Measurements from ENCODE around the gene ZBTB46. TPM values are rescaled to one million over a fixed set of nuclear protein-coding genes. Genes with fewer than 3 reads are reported as not detected.

Gene ZBTB46
- total and polyA plus RNA-seq, 9 donors = 4.1 to 55.1 (median 34.7) TPM

DNA sequence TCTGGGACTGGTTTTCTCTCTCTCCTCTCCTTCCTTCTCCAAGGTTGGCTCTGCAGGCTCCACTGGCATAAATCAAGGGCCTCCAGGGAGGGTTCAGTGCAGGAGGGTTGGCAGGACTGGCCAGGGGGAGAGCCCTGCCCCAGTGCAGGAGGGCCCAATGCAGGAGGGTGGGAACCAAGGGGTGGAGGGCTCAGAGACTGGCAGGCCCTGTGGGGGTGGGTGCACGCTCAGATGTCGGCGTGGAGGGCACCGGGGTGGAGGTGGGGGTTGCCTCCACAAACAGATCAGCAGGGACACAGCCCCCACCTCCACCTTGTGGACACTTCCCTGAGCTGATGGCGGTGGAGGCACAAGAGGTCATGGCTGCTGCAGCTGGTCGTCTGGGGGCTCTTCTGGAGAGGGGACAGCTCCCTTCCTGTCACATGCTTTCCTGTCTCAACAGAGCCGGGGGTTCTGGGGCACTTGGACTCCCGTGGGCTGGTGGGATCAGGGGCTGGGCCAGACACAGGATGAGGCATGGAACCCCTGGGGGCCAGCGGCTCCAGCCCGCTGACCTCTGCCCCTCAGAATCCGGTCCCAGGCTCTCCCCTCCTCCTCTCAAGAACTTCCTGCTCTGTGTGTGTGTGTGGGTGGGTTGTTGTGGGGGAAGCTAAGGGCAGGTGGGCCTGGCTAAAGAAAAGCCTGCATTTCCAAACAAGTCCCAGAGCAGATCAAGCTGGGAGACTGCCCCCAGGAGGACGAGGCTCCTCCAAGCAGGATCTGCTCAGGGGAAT is 27.5 kb upstream of the ZBTB46 start:
- DNase-seq = peak; percentile 63 to 75 (median 70)
- peak overlapping the region in 1 of 2 donors; percentile 71 for H3K27ac ChIP-seq
- WGBS, 3 donors = 4 to 5% (median 5%) methylated on average over 12 of the region's 12 CpGs
- no peaks in the 10 kb centered on the region for H3K27me3 ChIP-seq
- TF ChIP-seq, protein P1, sequence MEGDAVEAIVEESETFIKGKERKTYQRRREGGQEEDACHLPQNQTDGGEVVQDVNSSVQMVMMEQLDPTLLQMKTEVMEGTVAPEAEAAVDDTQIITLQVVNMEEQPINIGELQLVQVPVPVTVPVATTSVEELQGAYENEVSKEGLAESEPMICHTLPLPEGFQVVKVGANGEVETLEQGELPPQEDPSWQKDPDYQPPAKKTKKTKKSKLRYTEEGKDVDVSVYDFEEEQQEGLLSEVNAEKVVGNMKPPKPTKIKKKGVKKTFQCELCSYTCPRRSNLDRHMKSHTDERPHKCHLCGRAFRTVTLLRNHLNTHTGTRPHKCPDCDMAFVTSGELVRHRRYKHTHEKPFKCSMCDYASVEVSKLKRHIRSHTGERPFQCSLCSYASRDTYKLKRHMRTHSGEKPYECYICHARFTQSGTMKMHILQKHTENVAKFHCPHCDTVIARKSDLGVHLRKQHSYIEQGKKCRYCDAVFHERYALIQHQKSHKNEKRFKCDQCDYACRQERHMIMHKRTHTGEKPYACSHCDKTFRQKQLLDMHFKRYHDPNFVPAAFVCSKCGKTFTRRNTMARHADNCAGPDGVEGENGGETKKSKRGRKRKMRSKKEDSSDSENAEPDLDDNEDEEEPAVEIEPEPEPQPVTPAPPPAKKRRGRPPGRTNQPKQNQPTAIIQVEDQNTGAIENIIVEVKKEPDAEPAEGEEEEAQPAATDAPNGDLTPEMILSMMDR (IDR thresholded peaks at IDR 0.05) = peak; percentile 12 to 44 (median 35)
- TF ChIP-seq EP300 (IDR thresholded peaks at IDR 0.05) (no peak), POLR2A (IDR thresholded peaks at IDR 0.05) (no peak)
- H3K9me3 ChIP-seq = no peaks in the 10 kb centered on the region
- no peak overlapping the region for H3K4me3 ChIP-seq
- H3K36me3 ChIP-seq = no peaks in the 10 kb centered on the region
- intact Hi-C loops (cut with DNase I) = loop anchor here in 2 of 4 donors (5.0 kb wide), 2 partner anchors 76 to 81 kb away; no protein-coding TSS in a partner anchor
- H3K4me1 ChIP-seq (ENCODE audit: insufficient read depth) = peaks cover 47% of the 10 kb centered on the region

DNA sequence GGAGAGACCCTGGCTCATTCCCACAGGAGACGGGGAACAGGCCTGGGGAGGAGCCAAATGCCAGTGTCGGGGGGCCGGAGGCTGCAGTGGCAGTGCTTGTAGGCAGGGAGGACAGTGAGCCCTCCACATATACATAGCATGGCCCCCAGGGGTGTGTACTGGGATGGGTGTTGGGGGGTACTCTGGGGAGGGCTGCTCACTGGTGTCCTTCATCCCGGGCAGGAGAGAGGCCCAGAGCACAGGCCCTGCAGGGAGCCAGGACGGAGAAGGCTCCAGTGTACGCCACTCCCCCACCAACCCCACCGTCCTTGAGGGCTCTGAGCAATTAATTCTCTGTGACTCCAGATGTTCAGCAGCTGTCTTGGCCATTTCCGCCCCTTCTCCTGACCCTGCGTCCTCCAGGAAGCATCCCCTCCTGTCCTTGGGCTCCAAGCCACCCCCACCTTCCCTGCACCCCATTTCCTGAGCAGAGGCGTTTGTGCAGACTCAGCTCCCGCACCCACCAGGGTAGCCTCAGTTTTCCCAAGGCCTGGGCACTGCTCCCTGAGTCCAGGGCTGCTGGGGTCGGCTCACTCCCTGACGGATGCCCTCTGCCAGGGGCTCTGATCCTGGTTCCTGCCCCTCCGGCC is 26.8 kb upstream of the ZBTB46 start:
- DNase-seq = peak; percentile 72 to 85 (median 83)
- no peak overlapping the region for H3K4me3 ChIP-seq
- peaks cover 47% of the 10 kb centered on the region for H3K4me1 ChIP-seq (ENCODE audit: insufficient read depth)
- TF ChIP-seq EP300 (IDR thresholded peaks at IDR 0.05) = no peak
- TF ChIP-seq, protein P1 (IDR thresholded peaks at IDR 0.05) = no peak
- TF ChIP-seq POLR2A (IDR thresholded peaks at IDR 0.05) = no peak
- intact Hi-C loops (cut with DNase I) = loop anchor here in 3 of 4 donors (2.0 to 5.0 kb wide), 3 partner anchors 29 to 81 kb away; no protein-coding TSS in a partner anchor
- no peaks in the 10 kb centered on the region for H3K27me3 ChIP-seq
- H3K36me3 ChIP-seq = no peaks in the 10 kb centered on the region
- peak overlapping the region in 1 of 2 donors; percentile 71 for H3K27ac ChIP-seq
- WGBS, 3 donors = 2 to 5% (median 3%) methylated on average over 14 of the region's 14 CpGs
- H3K9me3 ChIP-seq = no peaks in the 10 kb centered on the region

- no peak overlapping the region for H3K4me3 ChIP-seq
- H3K27me3 ChIP-seq = no peaks in the 10 kb centered on the region
- 50 to 74% (median 61%) methylated on average over 22 of the region's 22 CpGs for WGBS, 3 donors
- TF ChIP-seq EP300 (IDR thresholded peaks at IDR 0.05) = no peak
- TF ChIP-seq, protein P1 (IDR thresholded peaks at IDR 0.05) = no peak
- TF ChIP-seq POLR2A (IDR thresholded peaks at IDR 0.05) = no peak
- H3K27ac ChIP-seq = peak overlapping the region; percentile 78 to 81
- intact Hi-C loops (cut with DNase I) = loop anchor here in 3 of 4 donors (2.0 to 5.0 kb wide), 3 partner anchors 27 to 79 kb away; no protein-coding TSS in a partner anchor
- H3K36me3 ChIP-seq = no peaks in the 10 kb centered on the region
- peak in 4 of 5 donors; percentile 45 to 58 (median 54) for DNase-seq
- H3K4me1 ChIP-seq (ENCODE audit: insufficient read depth) = peaks cover 47% of the 10 kb centered on the region
- H3K9me3 ChIP-seq = no peaks in the 10 kb centered on the region
These were observed 25.0 kb upstream of the ZBTB46 start for GRCh38 chr20:63856098-63856511.

GRCh38 chr20:63855363-63856097 is 24.5 kb upstream of the ZBTB46 start:
- H3K36me3 ChIP-seq = no peaks in the 10 kb centered on the region
- H3K27ac ChIP-seq = peak overlapping the region; percentile 78 to 81
- H3K27me3 ChIP-seq = no peaks in the 10 kb centered on the region
- no peaks in the 10 kb centered on the region for H3K9me3 ChIP-seq
- TF ChIP-seq, protein P1 (IDR thresholded peaks at IDR 0.05) = no peak
- no peak for TF ChIP-seq EP300 (IDR thresholded peaks at IDR 0.05)
- TF ChIP-seq POLR2A (IDR thresholded peaks at IDR 0.05) = no peak
- peaks cover 47% of the 10 kb centered on the region for H3K4me1 ChIP-seq (ENCODE audit: insufficient read depth)
- 15 to 30% (median 28%) methylated on average over 32 to 36 of the region's 36 CpGs for WGBS, 3 donors
- intact Hi-C loops (cut with DNase I) = loop anchor here in 3 of 4 donors (2.0 to 5.0 kb wide), 3 partner anchors 27 to 78 kb away; no protein-coding TSS in a partner anchor
- DNase-seq = peak; percentile 57 to 71 (median 57)
- H3K4me3 ChIP-seq = no peak overlapping the region
